ENCODE data around the gene HLF. TPM values are rescaled to one million over a fixed set of nuclear protein-coding genes. Genes with fewer than 3 reads are reported as not detected.

Gene HLF
- total and polyA plus RNA-seq, 10 of the 15 experiments (the other 5 are each of a cell fraction or from before 2014, with no cell fraction given): 0.01 to 0.33 (median 0.20) TPM; not detected in 3

- TF ChIP-seq ZNF687 (IDR thresholded peaks at IDR 0.05): no peak
- no peak for TF ChIP-seq CEBPB (IDR thresholded peaks at IDR 0.05; ENCODE audit: borderline replicate concordance in 1 of 2, low read depth in 2 of 2, low read length in 2 of 2)
Observed at GRCh38 chr17:55224746-55225145, 40.0 kb upstream of the HLF start (continued).

GRCh38 chr17:55225237-55225636, 39.5 kb upstream of the HLF start:
- DNase-seq (ENCODE audit: low read depth, low spot score) (no peak), FAIRE-seq (no peak), ATAC-seq (no peak)
- no peaks in the 10 kb centered on the region for H3K79me2 ChIP-seq (ENCODE audit: control insufficient read depth, insufficient read depth, low read length)
- no peaks in the 10 kb centered on the region for H3K36me3 ChIP-seq (ENCODE audit: control insufficient read depth in 2 of 2, insufficient read depth in 2 of 2, low read length in 1 of 2)
- no peak overlapping the region for H3K4me2 ChIP-seq (ENCODE audit: control insufficient read depth, insufficient read depth)
- no peak overlapping the region for H3K27ac ChIP-seq (ENCODE audit: control insufficient read depth, insufficient read depth)
- CTCF ChIA-PET: no interaction called here
- H3K4me3 ChIP-seq: no peak overlapping the region
- H2AFZ ChIP-seq (ENCODE audit: control insufficient read depth, low read depth, low read length): no peak overlapping the region
- no peaks in the 10 kb centered on the region for H4K20me1 ChIP-seq (ENCODE audit: control insufficient read depth, insufficient read depth)
- in situ Hi-C loops (cut with MboI) (no loop called here), intact Hi-C loops (cut with micrococcal nuclease; ENCODE audit: unreplicated experiment) (no loop called here)
- 25% methylated on average over 5 of the region's 5 CpGs for WGBS (ENCODE audit: insufficient coverage, insufficient replicate concordance, low lambda C conversion rate, missing lambda C conversion rate)
- H3K9ac ChIP-seq (ENCODE audit: control insufficient read depth, insufficient read depth, low read length): no peak overlapping the region
- H3K4me1 ChIP-seq (ENCODE audit: control insufficient read depth, insufficient read depth, low read length): no peaks in the 10 kb centered on the region
- no TSS peak for BruUV-seq (replicated peaks)
- RAD21 ChIA-PET (ENCODE audit: unreplicated experiment): no interaction called here
- SMC1A ChIA-PET (ENCODE audit: uncharacterized antibody, unreplicated experiment): no interaction called here
- H3K27me3 ChIP-seq (replicated peaks in 1 of 2; ENCODE audit: control insufficient read depth in 2 of 2, insufficient read depth in 2 of 2, low read length in 1 of 2): no peaks in the 10 kb centered on the region
- POLR2A ChIA-PET: interaction anchor here (1.3 kb wide), 1 partner anchor 13 kb away, joined by 3 read pairs; no protein-coding TSS in a partner anchor
- H3K9me3 ChIP-seq (replicated peaks; ENCODE audit: control insufficient read depth, insufficient read depth, low read length): no peaks in the 10 kb centered on the region
- TF ChIP-seq E4F1 (IDR thresholded peaks at IDR 0.05; ENCODE audit: borderline replicate concordance, partially characterized antibody): no peak
- no peak for TF ChIP-seq ATF3 (IDR thresholded peaks at IDR 0.05; ENCODE audit: borderline replicate concordance, extremely low read depth, low read depth, low read length)
- no peak for TF ChIP-seq POLR2AphosphoS5 (IDR thresholded peaks at IDR 0.05; ENCODE audit: low read length)
- TF ChIP-seq TCF12 (IDR thresholded peaks at IDR 0.05; ENCODE audit: low read depth, low read length): no peak
- no peak for TF ChIP-seq ZNF274 (IDR thresholded peaks at IDR 0.05; ENCODE audit: insufficient read depth, insufficient read length)
- no peak for TF ChIP-seq CBX3 (IDR thresholded peaks at IDR 0.05; ENCODE audit: borderline replicate concordance, low read depth)
- TF ChIP-seq SMARCA5 (IDR thresholded peaks at IDR 0.05): no peak
- TF ChIP-seq ZNF207 (IDR thresholded peaks at IDR 0.05; ENCODE audit: borderline replicate concordance): no peak
- TF ChIP-seq ZBTB33 (IDR thresholded peaks at IDR 0.05): no peak
- TF ChIP-seq SP1 (IDR thresholded peaks at IDR 0.05; ENCODE audit: low read depth, low read length): no peak

All from GM12878 (cell line).